Stimulated activated CD8-positive, alpha-beta memory T cell treated with anti-CD3 and anti-CD28 coated beads, Interleukin-15, amount 100 ng/mL, for 48 hours (primary cell): ENCODE measurements around the gene OTULIN.

ENCODE experiments used
- DNase-seq, 2 donors: peaks; one replicate each; pipeline ENCODE4 v3.0.0-alpha.2; 2020; ENCODE audit warnings: low read depth in 2 of 2

The OTULIN gene

DNA sequence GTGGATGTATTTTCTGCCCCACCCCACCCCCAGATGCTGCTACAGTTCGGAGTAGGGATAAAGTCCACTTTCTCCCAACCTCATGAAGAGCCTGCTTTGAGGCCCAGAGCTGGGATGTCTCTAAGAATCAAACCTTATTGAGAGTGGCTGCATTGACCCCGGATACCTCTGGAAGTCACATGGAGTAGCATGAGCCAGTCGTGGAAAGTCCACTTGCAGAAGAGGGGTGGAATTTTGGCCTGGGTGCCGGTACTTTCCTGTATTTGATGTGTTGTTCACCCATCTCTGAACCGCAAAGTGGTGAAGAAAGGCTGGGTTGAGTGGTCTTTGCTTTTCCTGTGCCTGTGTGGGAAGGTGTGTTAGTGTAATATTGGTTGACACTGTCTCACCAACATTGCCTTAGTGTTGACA is 3.7 kb downstream of the OTULIN start:
- peak; percentile 58 to 66 for DNase-seq

DNA sequence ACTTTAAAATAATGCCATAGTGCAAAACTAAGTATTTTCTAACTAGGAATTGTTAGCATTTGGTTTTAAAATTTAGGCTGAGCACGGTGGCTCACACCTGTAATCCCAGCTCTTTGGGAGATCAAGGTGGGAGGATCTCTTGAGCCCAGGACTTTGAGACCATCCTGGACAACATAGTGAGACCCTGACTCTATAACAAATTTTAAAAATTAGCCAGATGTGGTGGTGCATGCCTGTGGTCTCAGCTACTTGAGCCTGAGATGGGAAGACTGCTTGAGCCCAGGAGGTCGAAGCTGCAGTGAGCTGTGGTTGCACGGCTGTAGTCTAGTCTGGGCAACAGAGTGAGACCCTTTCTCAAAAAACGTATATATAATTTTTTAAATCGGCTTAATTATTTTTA is 4.9 kb downstream of the OTULIN start:
- DNase-seq: no peak

DNA sequence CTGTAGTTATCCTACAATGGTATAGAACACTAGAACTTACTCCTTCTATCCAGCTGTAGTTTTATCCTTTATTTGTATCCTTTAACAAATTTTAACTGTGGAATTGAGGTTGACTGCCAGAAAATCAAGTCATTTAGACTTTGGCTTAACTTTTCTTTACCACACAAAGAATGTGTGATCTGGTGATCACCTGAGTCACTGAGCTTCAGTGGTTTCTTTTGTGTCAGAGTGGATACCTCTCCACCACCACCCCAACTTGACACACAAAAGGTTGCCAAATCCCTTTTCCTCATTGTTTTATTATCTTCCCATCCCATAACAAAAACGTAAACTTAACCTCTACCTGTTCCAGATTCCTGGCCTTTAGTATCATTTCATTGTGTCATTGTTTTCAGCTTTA is 5.5 kb downstream of the OTULIN start:
- no peak for DNase-seq

DNA sequence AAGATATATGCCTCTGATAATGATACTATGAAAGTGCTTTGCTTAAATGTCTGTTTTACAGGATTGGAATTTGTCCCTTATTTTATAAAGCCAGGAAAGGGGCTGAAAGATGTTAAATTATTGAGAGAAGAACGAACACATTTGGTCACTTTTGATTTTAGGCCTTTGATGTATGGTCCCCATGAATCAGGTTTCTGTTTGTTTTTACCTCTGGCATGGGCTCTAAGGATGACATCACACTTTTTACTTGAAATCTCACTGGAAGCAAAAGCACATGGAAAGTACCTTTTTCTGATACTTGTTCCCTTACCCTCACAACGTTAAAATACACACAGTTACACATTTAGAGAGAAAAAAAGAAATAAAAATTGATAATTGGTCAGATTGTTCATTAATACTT is 6.9 kb downstream of the OTULIN start:
- DNase-seq: no peak

DNA sequence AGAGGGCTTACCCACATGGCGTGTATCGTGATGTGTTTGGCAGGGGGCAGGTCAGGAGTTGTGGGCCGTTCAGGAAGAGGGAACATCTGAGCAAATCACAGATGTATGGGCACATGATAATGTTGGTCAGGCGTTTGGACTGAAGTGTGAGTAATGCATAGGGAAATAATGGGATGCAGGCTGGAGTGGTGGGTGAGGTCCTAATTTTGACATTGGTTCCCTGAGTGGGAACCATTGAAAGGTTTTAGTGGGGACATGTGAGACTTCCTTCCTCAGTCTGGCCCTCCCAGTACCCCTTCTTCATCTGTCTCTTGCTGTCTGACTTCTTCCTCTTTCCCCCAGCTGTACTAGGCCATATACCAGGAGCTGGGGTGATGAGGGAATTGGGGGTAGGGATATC is 7.6 kb downstream of the OTULIN start:
- no peak for DNase-seq

DNA sequence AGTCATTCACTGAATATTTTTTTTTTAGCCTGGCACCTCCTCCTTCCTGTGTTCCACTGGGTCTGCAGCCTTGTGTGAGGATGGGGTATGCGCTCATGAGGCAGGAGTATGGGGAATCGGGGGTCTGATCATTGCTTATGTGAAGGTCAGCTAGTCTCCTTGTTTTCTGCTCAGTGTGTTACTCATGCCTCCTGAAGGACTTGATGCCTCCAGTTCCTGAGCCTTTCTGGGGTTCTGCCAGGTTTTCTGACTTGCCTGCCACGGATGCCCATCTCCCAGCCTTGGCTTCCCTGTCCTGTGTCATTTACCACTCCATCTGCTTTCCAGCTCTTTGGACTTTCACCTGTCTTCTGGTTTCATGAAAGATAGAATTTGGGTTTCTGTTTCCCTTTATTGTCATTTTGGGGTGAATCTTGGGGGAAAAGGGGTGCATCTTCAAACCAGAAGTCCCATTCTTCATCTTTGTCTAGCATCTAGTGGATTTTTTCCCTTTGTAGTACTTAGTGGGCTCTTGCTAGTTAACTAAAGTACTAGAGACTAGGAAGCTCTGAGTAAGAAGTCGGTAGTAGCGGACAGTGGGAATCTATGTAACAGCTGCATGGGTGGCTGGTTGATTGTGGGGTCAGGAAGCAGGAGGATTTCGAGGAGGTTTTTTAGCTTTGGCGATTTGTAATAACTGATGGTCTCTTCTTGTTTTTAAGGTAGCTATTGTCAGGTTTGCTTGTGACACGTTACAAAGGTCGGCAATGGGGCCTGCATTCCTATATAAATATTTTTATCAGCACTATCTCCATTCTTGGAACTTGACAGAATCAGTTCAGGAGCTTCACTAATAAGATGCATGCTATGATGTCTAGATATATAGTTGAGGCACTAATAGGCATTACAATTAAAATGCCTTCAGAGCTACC is 8.2 kb downstream of the OTULIN start:
- no peak for DNase-seq

DNA sequence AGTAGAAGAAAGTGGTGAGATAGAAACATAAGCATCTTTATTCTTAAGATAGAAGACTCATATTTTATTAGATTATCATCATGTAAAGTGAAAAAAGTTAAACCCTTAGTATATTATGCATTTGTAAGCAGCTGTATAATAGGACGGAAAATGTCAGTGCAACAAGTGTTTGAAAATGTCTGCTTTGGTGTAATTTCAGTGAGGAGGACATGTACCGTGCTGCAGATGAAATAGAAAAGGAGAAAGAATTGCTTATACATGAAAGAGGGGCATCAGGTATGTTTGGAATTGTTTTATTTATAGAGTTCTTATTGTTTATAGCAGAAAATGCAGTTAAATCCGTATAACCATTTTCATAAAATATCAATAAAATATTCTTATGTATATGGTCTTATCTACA is 8.9 kb downstream of the OTULIN start:
- no peak for DNase-seq

DNA sequence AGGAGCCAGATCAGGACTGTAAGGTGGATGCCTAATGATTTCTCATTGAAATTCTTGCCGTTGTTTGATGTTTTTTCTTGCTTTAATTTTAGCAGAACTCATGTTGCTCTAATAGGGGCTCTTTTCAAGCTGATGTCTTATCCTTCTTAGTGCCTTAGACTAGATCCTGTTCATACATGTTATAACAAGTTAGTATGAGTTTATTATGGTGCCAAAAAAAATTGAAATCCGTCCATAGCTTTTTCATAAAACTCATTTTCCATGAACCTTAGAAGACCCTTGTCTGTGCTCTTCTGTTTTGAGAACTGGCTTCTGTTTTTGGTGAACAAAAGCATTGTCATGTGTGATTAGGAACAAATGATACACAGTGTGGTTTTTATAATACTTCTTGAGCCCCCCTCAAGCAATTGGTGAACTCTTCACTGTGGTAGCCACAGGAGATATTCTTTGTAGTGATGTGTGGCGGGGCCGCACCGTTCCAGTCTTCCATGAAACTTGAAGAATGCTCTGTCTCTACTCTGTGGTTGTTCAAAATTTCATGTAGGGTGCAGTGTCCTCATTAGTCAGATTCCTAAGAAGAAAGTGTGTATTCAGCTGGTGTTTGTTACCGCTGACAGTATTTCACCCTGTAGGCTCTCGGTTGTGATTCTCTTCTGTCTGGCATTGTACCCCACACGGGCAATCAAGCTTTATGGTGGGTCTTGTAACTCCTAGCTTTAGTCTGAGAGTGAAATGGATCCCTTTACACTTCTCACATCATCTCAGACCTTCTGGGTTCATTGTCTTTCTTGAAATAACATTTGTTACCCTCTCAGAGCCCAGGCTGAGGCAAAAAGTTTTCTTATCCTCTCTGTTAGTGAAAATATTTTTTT is 10.7 kb downstream of the OTULIN start:
- no peak for DNase-seq

DNA sequence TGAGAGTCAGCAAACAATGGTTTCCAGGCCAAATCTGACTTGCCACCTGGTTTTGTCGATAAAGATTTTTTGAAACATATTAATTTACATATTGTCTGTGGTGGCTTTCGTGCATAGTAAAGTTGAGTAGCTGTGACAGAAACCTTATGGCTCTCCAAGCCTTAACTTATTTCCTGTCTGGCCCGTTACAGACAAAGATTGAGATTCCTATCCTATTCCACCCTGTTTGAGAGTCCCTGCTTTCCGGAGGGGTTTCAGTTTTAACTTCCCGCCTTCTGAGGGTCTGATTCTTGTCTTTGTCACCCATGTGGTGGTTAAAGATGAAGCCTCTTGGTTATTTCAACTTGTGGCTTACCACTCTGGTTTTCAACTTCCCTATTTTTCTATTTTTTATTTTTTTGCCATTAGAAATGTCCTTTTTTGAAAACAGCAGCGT is 11.4 kb downstream of the OTULIN start:
- no peak for DNase-seq

DNA sequence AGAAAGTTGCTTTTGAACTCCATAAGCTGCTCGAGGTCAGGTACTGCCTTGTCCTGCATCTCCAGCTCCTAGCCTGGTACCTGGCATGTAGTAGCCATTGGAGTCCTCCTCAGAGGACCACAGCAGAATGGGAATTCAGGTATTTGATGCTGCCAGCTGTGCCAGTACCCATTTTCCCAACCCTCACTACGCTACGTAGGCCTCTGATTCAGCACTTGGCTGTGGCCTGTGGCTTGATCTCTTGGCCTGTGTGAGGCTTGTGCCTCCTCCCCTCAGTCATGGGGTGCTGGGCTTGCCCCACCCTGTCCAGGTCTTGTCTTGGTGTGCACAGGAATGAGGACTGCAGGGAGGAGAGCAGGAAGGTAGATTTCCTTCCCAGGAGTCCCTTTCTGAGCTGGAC is 11.8 kb downstream of the OTULIN start:
- no peak for DNase-seq

DNA sequence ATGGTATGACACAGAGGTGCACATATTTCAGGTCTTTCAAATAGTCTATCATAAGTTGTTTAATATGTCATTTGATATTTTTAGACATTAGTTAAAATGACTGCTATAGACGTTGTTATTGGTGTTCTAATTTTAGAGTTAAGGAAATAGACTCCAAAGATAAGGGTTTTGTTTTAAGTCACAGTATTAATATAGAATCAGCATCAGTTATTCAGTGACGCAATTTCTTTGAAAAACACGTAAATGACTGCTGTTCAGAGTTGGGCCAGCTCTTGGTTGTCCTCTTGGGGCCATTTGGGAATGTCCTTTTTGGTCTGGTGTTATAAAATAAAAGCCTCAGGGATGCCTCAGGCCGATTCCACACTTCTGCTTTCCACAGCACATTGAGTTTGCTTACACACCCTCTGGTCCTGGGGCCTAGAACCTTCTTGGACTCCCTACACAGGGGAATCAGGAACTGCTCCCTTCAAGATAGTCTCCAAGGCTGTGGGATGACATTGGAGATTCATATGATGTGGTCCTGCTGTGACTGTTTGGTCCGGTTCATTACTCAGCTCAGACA is 14.3 kb downstream of the OTULIN start:
- DNase-seq: no peak

DNA sequence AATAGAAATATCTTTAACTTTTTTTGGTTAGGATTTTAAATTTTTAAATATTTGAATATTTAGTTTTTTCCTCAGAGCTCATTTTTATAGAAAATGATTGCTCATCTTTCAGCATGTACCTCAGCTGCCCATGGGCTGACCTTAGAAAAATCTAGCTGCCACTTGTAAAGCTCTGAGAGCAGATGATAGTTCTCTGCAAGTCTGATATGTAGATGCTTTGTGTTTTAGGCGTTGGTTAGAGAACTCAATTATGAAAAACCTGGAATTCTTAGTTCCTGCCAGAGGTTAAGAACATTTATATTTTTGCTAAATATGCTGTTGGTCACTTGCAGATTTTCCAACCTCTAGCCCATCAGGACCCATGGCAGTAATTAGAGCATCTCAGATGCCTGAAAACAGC is 15.1 kb downstream of the OTULIN start:
- DNase-seq: no peak

DNA sequence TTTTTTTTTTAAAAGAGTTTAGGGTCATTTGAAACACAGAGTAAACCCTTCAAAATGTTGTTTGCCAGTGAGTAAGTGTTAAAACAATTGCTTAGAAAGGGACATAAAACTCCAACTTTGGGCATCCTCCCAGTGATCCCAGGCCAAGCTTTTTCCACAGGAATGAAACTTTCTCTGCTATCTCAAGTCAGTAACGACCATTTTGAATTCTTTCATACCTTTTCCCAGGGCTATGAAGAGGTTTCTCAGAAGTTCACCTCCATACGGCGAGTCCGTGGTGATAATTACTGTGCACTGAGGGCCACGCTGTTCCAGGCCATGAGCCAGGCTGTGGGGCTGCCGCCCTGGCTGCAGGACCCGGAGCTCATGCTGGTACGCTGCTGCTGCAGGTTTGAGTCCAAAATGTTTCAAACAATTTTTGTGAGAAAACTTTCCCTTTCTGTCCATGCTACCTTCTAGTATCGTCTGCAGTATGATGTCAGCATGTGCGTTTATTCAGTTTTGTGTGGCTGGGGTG is 16.8 kb downstream of the OTULIN start:
- DNase-seq: no peak

DNA sequence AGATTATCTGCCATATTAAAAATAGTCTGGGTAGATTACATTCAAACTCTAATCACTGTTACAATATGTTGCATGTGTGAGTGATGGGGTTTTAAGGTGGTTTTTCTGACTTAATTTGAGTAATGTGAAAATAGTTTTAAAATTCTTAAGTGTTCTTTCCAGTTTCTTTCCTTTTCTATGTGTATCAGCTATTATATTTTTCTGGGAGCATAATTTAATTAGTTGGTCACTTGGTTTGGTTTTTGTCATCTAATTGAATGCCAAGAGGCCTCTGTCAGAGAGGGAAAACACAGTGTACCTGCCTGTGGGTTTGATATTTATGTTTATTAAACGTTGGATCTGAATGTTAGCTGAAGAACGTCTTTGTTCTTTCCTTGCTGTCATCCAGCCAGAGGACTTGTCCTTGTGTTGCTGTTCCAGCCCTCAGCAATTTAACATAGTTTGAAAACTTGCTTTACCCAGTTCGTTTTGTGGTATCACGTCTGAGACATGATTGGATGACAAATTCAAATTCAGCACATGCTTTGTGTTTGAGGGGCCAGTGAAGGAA is 19.5 kb downstream of the OTULIN start:
- DNase-seq: no peak

DNA sequence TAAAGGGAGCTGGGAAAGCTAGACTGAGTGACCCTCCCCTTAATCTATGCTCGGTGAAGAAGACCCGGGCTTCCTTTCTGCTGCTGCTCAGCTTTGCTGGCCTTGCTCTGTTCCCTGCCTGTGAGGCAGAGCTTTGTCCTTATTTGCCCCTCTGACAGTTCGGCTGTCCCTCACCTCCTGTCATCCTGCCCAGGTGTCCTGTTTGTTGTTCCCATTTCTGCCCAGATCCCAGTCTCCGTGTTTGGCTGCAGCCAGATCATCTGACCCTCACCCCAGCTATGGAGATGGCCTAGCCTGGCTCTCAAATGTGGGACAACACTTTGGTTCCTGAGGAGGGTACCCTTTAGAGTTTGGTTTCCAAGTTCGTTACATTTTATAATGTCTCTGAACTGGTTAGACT is 20.2 kb downstream of the OTULIN start:
- DNase-seq: no peak

DNA sequence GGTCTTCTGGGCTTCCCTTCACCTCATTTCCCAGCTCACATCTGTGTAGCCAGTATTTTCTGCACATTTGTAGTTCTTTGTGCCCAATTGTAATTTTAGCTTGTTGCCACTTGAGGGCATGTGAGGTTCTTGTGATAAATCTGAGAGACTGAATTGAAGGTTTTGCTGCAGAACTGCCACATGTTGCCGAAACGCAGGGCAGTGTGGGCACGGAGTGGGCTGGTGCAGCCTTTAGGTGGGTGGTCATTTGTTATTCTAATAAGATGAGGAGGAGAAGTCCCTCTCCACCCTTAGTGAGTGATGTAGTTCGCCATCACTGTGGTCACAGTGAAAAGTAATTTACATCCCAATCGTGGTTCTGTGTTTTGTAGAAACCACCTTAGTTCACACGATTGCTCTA is 21.2 kb downstream of the OTULIN start:
- peak in 1 of 2 donors; percentile 52 for DNase-seq

DNA sequence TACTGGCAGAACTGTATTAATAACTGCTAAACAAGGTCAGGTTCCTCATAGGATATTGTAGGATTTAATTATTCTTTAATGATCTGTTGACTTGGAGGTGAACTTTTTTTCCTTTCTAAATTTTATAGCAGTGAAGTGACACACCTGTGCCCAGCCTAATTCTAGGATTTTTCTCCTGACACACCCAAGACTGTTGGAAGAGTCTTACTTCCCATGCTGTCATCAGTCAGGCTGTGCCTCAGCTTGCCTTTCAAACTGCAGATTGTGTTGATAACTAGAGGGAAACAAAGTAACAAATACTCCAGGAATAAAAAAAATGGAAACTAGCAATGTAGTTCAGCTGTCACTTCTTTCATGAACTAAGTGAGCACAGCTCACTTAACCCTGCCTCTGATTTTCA is 22.0 kb downstream of the OTULIN start:
- DNase-seq: no peak

DNA sequence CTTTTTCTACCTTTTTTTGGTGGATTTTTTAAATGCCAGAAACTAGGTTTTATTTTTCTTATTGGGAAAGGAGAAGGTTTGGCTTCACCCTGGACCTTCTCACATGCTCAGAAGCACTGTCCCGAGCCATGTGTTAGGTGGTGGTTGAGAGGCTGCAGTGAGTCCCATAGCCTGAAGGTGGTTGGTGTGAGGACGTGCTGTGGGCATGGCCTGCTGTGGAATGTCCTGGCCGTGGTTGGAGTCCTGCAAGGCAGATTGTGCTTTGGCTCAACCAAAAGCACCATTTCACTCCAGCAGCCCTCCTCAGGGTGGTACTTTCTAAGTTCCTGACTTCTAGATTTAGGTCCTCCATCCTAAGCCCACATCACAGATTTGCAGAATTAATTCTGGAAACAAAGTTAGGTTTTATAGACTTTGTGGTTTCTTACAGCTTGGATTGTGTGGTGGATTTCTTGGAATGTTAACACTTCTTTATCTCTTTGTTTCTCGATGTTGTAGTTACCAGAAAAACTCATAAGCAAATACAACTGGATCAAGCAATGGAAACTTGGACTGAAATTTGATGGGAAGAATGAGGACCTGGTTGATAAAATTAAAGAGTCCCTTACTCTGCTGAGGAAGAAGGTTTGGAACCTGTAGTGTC is 22.6 kb downstream of the OTULIN start:
- no peak for DNase-seq

DNA sequence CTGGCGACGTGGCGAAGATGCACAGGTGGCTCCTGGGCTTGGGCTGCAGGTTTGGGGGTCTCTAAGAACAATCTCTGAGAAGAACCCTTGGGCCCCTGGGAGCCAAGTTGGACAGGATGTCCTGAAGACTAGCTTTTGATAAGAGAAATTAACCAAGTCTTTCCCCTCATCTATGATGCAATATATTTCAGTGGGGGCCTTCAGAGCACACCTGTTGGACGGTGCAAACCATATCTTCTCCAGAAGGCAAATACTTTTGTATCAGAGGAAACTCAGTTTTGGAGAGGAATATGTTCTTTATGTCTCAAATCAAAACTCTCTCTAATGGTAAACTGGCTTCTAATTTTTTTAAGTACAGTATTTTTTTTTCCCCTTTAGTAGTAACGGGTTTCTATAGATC is 28.6 kb downstream of the OTULIN start:
- DNase-seq: no peak

DNA sequence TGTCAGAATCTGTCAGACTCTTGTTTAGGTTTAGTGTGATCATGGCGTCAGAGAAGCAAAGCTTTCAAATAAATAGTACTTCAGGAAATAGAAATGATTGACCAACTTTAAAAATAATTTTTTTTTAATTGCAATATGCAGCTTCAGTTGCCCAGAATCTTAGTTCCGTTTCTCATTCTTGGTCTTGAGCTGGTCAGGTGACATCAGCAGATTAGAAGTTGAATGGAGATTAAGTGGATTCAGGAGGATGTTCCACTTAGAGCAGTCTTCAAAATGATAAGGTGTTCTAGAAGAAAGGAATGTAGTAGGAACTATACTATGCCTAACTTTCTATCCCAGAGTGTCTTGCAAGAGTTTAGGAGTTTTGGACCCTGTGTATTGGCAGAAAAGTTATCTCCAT is 30.6 kb downstream of the OTULIN start:
- no peak for DNase-seq

DNA sequence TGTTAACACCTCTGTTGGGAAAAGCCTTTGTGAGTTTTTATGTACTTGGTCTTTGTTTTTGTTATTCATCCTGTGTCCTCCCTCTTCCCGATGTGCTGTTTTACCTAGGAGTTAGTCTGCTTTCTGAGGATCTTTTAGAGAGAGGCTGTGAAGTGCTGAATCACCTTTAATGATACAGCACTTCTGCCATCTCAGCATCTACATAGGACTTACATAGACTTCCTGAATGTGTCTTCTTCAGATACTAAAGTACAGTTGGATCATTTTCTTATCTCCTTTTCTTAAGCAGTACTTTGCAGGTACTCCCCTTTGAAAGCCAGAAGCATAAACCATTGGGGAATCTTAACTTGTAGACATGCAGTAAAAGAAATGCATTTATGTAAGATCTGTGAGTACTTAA is 31.5 kb downstream of the OTULIN start:
- DNase-seq: no peak

DNA sequence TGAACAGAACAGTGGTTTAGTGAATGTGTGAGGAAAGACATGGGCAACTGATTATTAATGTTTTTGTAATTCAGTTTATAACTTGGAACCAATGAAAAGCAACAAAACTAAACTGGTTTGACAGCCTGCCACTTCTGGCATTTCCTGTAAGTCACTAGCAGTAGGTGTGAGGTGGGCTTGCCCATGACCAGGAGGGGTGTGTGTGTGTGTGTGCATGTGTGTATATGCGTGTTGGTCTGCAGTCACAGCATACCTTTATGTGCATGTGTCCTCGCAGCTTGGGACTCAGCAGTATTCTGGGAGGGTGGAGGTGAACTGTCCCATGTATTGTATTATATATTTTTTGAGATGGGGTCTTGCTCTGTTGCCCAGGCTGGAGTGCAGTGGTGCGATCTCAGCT is 32.3 kb downstream of the OTULIN start:
- DNase-seq: no peak
